ENCODE measurements around the gene RAMP2.
"Not testable (repeated sequence)": the region's sequence is repeated elsewhere in the genome, so short reads cannot be mapped to it uniquely, and the experiment has no call there.

Gene RAMP2

GRCh38 chr17:42751628-42752027 lies 9.4 kb upstream of the RAMP2 start:
- no peak for DNase-seq
- no peaks in the 10 kb centered on the region for H3K4me1 Mint-ChIP-seq
- no peak overlapping the region for H3K27ac Mint-ChIP-seq
- no peaks in the 10 kb centered on the region for H3K9me3 Mint-ChIP-seq
- ATAC-seq: no peak
- no peaks in the 10 kb centered on the region for H3K36me3 Mint-ChIP-seq (ENCODE audit: low read depth)
- H3K27me3 Mint-ChIP-seq: peaks cover 37% of the 10 kb centered on the region
- H3K4me3 Mint-ChIP-seq: no peak overlapping the region

- H3K27ac Mint-ChIP-seq: no peak overlapping the region
- H3K36me3 Mint-ChIP-seq (ENCODE audit: low read depth): no peaks in the 10 kb centered on the region
- no peak for DNase-seq
- ATAC-seq: no peak
- no peak overlapping the region for H3K4me3 Mint-ChIP-seq
- peaks cover 39% of the 10 kb centered on the region for H3K27me3 Mint-ChIP-seq
- H3K4me1 Mint-ChIP-seq: peaks cover 1% of the 10 kb centered on the region
- H3K9me3 Mint-ChIP-seq: no peaks in the 10 kb centered on the region
Measured at GRCh38 chr17:42754782-42755181, 6.2 kb upstream of the RAMP2 start.

- Mint-ChIP-seq H3K27ac (no peak overlapping the region), H3K9me3 (no peaks in the 10 kb centered on the region), H3K27me3 (peaks cover 50% of the 10 kb centered on the region), H3K36me3 (ENCODE audit: low read depth) (no peaks in the 10 kb centered on the region), H3K4me1 (peaks cover 9% of the 10 kb centered on the region), H3K4me3 (no peak overlapping the region)
- ATAC-seq: peak; percentile 76
- no peak for DNase-seq
Measured at GRCh38 chr17:42759982-42760651, 910 bp upstream of the RAMP2 start.

- H3K9me3 Mint-ChIP-seq: no peaks in the 10 kb centered on the region
- H3K36me3 Mint-ChIP-seq (ENCODE audit: low read depth): no peaks in the 10 kb centered on the region
- H3K4me1 Mint-ChIP-seq: peaks cover 9% of the 10 kb centered on the region
- H3K27ac Mint-ChIP-seq: no peak overlapping the region
- H3K27me3 Mint-ChIP-seq: peaks cover 49% of the 10 kb centered on the region
- peak overlapping the region; percentile 4 for H3K4me3 Mint-ChIP-seq
- no peak for ATAC-seq
- DNase-seq: no peak
Measured at GRCh38 chr17:42761638-42762037, 611 bp downstream of the RAMP2 start.

GRCh38 chr17:42766124-42766523 lies 5.1 kb downstream of the RAMP2 start:
- Mint-ChIP-seq H3K27me3 (peaks cover 37% of the 10 kb centered on the region), H3K4me1 (no peaks in the 10 kb centered on the region), H3K9me3 (no peaks in the 10 kb centered on the region), H3K27ac (no peak overlapping the region), H3K4me3 (no peak overlapping the region), H3K36me3 (ENCODE audit: low read depth) (no peaks in the 10 kb centered on the region)
- ATAC-seq (no peak), DNase-seq (no peak)

GRCh38 chr17:42767512-42767911 lies 6.5 kb downstream of the RAMP2 start:
- no peak for ATAC-seq
- Mint-ChIP-seq H3K27ac (no peak overlapping the region), H3K36me3 (ENCODE audit: low read depth) (no peaks in the 10 kb centered on the region), H3K9me3 (no peaks in the 10 kb centered on the region), H3K4me1 (peaks cover 4% of the 10 kb centered on the region), H3K27me3 (peaks cover 28% of the 10 kb centered on the region), H3K4me3 (no peak overlapping the region)
- DNase-seq: no peak

- peaks cover 23% of the 10 kb centered on the region for H3K27me3 Mint-ChIP-seq
- H3K4me3 Mint-ChIP-seq; ATAC-seq; H3K27ac Mint-ChIP-seq; DNase-seq; H3K9me3 Mint-ChIP-seq; H3K36me3 Mint-ChIP-seq (ENCODE audit: low read depth); H3K4me1 Mint-ChIP-seq: not testable (repeated sequence)
Measured at GRCh38 chr17:42768006-42768405, 7.0 kb downstream of the RAMP2 start.

GRCh38 chr17:42769964-42770363 lies 8.9 kb downstream of the RAMP2 start:
- H3K4me3 Mint-ChIP-seq, H3K27ac Mint-ChIP-seq, ATAC-seq, H3K9me3 Mint-ChIP-seq, DNase-seq: not testable (repeated sequence)
- H3K27me3 Mint-ChIP-seq: peaks cover 14% of the 10 kb centered on the region
- peaks cover 11% of the 10 kb centered on the region for H3K36me3 Mint-ChIP-seq (ENCODE audit: low read depth)
- peaks cover 23% of the 10 kb centered on the region for H3K4me1 Mint-ChIP-seq

- H3K36me3 Mint-ChIP-seq (ENCODE audit: low read depth): peaks cover 31% of the 10 kb centered on the region
- H3K27ac Mint-ChIP-seq: peak overlapping the region; percentile 94
- peaks cover under 1% of the 10 kb centered on the region for H3K27me3 Mint-ChIP-seq
- no peaks in the 10 kb centered on the region for H3K9me3 Mint-ChIP-seq
- DNase-seq (no peak), ATAC-seq (no peak)
- H3K4me3 Mint-ChIP-seq: peak overlapping the region; percentile 97
- peaks cover 23% of the 10 kb centered on the region for H3K4me1 Mint-ChIP-seq
Measured at GRCh38 chr17:42772945-42773289, 11.9 kb downstream of the RAMP2 start.

- peak within 1 kb of the TSS; percentile 94 for H3K27ac Mint-ChIP-seq
- H3K27me3 Mint-ChIP-seq: no peaks in the 10 kb centered on the region
- H3K4me3 Mint-ChIP-seq: peak within 1 kb of the TSS; percentile 97
- ATAC-seq (peak; percentile 94), DNase-seq (peak; percentile 79)
- no peaks in the 10 kb centered on the region for H3K9me3 Mint-ChIP-seq
- peaks cover 23% of the 10 kb centered on the region for H3K4me1 Mint-ChIP-seq
- peaks cover 35% of the 10 kb centered on the region for H3K36me3 Mint-ChIP-seq (ENCODE audit: low read depth)
Measured at GRCh38 chr17:42773290-42774035, 12.4 kb downstream of the RAMP2 start, which contains the start of gene VPS25. Gene VPS25, plus strand, starts transcription at chr17:42773449. Its CDS starts 27 bp downstream, at chr17:42773476.

- no peak for DNase-seq
- peak overlapping the region; percentile 94 for H3K27ac Mint-ChIP-seq
- no peak for ATAC-seq
- peak overlapping the region; percentile 97 for H3K4me3 Mint-ChIP-seq
- peaks cover 37% of the 10 kb centered on the region for H3K36me3 Mint-ChIP-seq (ENCODE audit: low read depth)
- H3K4me1 Mint-ChIP-seq: peaks cover 23% of the 10 kb centered on the region
- no peaks in the 10 kb centered on the region for H3K27me3 Mint-ChIP-seq
- H3K9me3 Mint-ChIP-seq: no peaks in the 10 kb centered on the region
Measured at GRCh38 chr17:42774066-42774745, 13.2 kb downstream of the RAMP2 start.

- ATAC-seq (no peak), DNase-seq (no peak)
- Mint-ChIP-seq H3K27ac (no peak overlapping the region), H3K9me3 (no peaks in the 10 kb centered on the region), H3K4me1 (peaks cover 23% of the 10 kb centered on the region), H3K4me3 (no peak overlapping the region), H3K36me3 (ENCODE audit: low read depth) (peaks cover 40% of the 10 kb centered on the region), H3K27me3 (peaks cover 8% of the 10 kb centered on the region)
Measured at GRCh38 chr17:42775534-42776098, 14.6 kb downstream of the RAMP2 start.

- DNase-seq (no peak), ATAC-seq (no peak)
- H3K27me3 Mint-ChIP-seq: peaks cover 31% of the 10 kb centered on the region
- no peaks in the 10 kb centered on the region for H3K9me3 Mint-ChIP-seq
- H3K4me1 Mint-ChIP-seq: peaks cover 25% of the 10 kb centered on the region
- H3K36me3 Mint-ChIP-seq (ENCODE audit: low read depth): peaks cover 40% of the 10 kb centered on the region
- no peak overlapping the region for H3K27ac Mint-ChIP-seq
- H3K4me3 Mint-ChIP-seq: no peak overlapping the region
Measured at GRCh38 chr17:42778570-42778969, 17.5 kb downstream of the RAMP2 start.

- no peak for ATAC-seq
- Mint-ChIP-seq H3K27ac (no peak overlapping the region), H3K27me3 (peaks cover 38% of the 10 kb centered on the region), H3K4me1 (peaks cover 20% of the 10 kb centered on the region), H3K9me3 (no peaks in the 10 kb centered on the region), H3K36me3 (ENCODE audit: low read depth) (peaks cover 32% of the 10 kb centered on the region), H3K4me3 (no peak overlapping the region)
- DNase-seq: no peak
Measured at GRCh38 chr17:42779304-42779935, 18.4 kb downstream of the RAMP2 start.

All from activated naive CD8-positive, alpha-beta T cell treated with anti-CD3 and anti-CD28 coated beads, Interleukin-2, amount 50 U/mL, for 24 hours (primary cell).